ENCODE results near the gene IMMP2L.

- TF ChIP-seq, protein P1, sequence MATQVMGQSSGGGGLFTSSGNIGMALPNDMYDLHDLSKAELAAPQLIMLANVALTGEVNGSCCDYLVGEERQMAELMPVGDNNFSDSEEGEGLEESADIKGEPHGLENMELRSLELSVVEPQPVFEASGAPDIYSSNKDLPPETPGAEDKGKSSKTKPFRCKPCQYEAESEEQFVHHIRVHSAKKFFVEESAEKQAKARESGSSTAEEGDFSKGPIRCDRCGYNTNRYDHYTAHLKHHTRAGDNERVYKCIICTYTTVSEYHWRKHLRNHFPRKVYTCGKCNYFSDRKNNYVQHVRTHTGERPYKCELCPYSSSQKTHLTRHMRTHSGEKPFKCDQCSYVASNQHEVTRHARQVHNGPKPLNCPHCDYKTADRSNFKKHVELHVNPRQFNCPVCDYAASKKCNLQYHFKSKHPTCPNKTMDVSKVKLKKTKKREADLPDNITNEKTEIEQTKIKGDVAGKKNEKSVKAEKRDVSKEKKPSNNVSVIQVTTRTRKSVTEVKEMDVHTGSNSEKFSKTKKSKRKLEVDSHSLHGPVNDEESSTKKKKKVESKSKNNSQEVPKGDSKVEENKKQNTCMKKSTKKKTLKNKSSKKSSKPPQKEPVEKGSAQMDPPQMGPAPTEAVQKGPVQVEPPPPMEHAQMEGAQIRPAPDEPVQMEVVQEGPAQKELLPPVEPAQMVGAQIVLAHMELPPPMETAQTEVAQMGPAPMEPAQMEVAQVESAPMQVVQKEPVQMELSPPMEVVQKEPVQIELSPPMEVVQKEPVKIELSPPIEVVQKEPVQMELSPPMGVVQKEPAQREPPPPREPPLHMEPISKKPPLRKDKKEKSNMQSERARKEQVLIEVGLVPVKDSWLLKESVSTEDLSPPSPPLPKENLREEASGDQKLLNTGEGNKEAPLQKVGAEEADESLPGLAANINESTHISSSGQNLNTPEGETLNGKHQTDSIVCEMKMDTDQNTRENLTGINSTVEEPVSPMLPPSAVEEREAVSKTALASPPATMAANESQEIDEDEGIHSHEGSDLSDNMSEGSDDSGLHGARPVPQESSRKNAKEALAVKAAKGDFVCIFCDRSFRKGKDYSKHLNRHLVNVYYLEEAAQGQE (IDR thresholded peaks at IDR 0.05; ENCODE audit: insufficient read depth in 1 of 2, low read depth in 2 of 2, low read length in 2 of 2) = no peak
- no peak for TF ChIP-seq SIN3A (IDR thresholded peaks at IDR 0.05; ENCODE audit: borderline replicate concordance, insufficient read depth, low read length)
These were observed 102.5 kb downstream of the IMMP2L start for GRCh38 chr7:111459757-111460280.
